TTC549 (cell line): ENCODE results near the gene MNT.

ENCODE experiments used
- FAIRE-seq: peaks from 2 replicates; lab custom pipeline; 2012; peaks lifted over from hg19 to GRCh38; lab: Jason Lieb, UNC

MNT gene

DNA sequence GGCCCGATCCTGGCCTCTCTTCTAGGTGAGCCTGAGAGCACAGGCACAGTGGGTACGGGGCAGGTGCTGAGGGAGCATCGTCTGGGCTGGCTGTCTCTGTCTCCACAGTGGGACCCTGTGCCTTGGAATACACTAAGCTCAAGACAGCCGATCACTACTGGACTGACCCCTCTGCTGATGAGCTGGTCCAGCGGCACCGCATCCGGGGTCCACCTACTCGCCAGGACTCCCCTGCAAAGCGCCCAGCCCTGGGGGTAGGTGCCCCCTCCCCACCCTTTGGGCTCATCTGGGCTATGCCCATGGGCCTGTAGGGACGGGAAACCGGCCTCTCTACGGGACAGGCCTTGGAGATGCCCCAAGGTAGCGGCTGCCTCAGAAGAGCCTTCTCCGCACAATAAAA lies 38.0 kb downstream of the MNT start:
- FAIRE-seq, result no peak

- no peak for FAIRE-seq
Measured at GRCh38 chr17:2362416-2362815, 38.4 kb downstream of the MNT start.

GRCh38 chr17:2362016-2362415 lies 38.8 kb downstream of the MNT start:
- no peak for FAIRE-seq

DNA sequence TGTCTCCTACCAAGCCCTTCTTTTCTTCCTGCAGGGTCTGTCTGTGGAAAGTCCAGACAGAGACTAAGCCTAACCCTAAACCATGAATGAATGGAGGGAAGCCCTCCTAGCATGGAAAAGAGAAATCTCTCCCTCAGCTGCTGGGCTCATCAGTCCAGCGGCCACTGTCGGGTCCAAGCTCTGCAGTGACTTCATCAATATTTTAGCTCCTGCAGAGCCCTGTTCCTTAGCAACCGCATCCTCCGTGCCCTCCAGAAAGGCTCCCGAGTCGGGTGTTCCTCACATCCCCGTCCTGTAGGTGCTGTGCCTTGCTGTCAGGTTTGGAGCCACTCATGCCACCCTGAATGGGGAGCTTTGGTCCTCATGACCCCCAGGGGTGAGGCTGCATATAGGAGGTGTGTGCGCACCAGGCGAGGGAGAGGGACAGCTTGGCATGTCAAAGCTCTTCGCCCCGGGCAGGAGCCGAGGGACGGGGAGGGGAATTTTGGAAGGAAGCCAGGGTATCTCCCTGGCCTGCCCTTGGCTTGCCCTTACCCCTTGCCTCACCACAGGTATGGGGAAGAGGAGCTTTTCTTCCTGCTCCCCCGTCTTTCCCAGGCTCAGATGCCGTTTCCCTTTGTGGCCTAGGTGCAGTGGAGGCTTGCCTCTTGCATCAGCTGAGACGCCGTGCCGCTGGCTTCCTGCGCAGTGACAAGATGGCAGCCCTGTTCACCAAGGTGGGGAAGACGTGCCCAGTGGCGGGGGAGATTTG lies 39.7 kb downstream of the MNT start:
- FAIRE-seq, result no peak

DNA sequence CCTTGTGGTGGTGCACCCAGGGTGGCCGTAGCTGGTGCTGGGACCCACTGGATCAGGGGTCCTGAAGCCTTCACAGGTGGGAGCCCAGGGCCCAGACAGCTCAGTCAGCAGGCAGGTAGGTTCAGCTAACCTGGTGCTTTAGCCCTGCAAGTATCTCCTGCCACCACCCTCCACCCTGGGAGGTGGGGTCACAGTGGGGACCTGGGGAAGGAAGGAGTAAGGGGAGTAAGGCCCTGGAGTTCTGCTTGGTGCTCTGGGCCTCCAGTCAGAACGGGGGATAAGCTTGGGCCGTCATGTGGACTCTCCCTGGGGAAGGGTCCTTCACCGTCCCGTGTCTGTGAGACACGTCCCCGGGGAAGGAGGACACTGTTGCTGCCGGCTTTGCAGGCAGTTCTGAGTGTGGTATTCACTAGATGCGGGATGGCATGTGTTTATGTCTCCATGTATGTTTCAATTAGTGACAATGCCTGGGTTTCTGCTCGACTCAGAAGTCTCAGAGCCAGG lies 42.9 kb downstream of the MNT start:
- FAIRE-seq, result no peak

- FAIRE-seq, result no peak
Measured at GRCh38 chr17:2357237-2357636, 43.6 kb downstream of the MNT start.

GRCh38 chr17:2354311-2354710 lies 46.5 kb downstream of the MNT start:
- no peak for FAIRE-seq

DNA sequence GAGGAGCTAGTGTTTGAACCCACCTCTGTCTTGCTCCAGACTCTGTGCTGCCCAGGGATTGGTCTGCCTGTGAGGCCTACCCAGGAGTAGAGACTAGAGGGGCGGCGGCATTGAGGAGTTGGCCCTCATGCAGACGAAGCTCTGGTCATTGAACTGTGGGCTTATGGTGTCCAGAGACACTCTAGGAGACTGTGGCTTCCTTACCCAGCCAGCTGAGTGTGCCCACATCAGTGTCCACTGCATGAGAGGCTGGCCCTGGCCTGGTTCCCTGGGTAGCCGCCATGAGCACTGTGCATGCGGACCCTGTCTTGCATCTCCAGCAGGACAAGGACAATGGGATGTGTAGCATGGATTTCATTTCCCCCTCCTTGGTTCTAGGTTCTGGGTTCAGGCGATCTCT lies 49.6 kb downstream of the MNT start:
- no peak for FAIRE-seq

DNA sequence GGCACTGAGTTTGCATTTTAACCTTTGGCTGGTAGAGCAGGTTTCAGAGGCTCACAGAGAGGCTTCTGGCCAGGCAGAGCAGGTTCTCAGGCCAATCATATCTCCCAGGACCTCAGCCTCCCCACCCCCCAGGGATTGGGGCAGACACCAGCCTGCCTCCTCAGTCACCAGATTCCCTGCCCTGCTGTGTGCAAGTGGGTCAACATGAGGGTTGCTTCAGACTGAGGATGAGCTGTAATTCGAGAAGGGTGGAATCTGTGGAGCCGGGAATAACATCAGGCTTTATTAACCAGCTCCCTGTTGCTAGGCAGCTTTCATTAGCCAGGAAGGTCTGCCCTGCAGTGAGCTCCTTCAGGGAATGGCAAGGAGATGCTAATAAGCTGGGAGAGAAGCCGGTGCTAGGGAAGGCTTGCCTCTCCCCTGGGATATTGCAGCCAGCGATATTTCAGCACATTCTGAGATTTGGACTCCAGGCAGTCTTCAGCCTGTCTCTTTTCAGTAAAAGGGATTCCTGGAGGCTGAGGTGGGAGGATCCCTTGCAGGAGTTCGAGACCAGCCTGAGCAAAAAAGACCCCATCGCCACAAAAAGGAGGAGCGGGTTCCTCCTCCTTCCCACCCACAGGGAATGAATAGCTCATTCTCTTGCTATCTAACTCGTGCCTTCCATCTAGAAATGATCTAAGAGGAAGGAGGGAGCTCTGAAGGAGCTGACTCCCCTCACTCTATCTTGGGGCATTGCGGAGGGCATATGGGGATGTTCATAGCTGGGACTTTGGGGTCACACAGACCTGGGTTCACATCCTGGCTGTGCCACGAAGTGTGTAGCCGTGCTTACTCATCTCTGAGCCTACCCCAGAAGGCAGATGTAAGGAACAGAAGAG lies 52.8 kb downstream of the MNT start:
- FAIRE-seq, result no peak

DNA sequence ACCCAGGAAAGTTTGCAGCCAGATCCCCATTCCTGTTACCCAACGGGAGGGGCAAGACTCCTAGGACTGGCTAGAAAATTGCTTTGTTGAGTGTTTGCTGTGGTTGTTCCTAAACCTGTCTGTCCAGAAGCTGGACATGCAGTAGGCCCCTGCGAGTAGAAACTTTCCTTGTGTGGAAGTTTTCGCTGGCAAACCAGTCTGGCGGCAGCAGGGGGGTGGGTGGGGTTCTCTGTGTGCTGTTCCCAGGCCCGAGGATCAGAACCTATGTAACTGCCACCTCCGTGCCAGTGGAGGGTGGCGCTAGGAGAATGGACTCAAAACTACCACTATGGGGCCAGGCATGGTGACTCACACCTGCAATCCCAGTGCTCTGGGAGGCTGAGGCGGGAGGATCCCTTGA lies 54.4 kb downstream of the MNT start:
- no peak for FAIRE-seq

GRCh38 chr17:2344528-2344927 lies 56.3 kb downstream of the MNT start:
- no peak for FAIRE-seq

DNA sequence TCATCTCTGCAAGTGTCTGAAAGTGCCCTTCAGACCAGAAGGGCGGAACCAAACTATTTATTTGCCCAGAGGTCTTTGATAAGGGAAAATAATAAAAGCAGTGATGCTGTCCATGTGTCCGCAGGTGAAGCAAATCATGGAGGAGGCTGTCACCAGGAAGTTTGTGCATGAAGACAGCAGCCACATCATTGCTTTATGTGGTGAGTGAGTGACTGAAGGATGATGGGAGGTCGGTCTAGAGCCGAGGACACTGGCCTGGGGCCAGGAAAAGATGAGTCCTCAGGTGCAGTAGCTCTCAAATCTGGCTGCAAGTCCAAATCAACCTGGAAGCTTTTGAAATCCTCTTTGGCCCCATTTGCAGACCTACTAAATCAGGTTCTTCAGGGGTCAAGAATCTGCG lies 57.4 kb downstream of the MNT start:
- FAIRE-seq, result no peak

GRCh38 chr17:2338315-2338657 lies 62.6 kb downstream of the MNT start:
- no peak for FAIRE-seq

- no peak for FAIRE-seq
Measured at GRCh38 chr17:2337544-2338314, 63.1 kb downstream of the MNT start.

GRCh38 chr17:2336852-2337543 lies 63.9 kb downstream of the MNT start, which contains the start of gene SGSM2:
Gene SGSM2 (plus strand): TSS chr17:2337501. CDS start chr17:2337689, 188 bp downstream.
- no peak for FAIRE-seq

- FAIRE-seq, result no peak
Measured at GRCh38 chr17:2336215-2336851, 64.5 kb downstream of the MNT start, which contains the start of gene TSR1. Gene TSR1 (minus strand): TSS chr17:2336457. CDS start chr17:2336427, 30 bp downstream.

GRCh38 chr17:2335726-2336214 lies 65.1 kb downstream of the MNT start:
- no peak for FAIRE-seq
